C4-2B (cell line): Measurements from ENCODE around the gene SPATA46.
"Not testable (repeated sequence)": the region's sequence is repeated elsewhere in the genome, so short reads cannot be mapped to it uniquely, and the experiment has no call there.

ENCODE experiments used
- CTCF ChIP-seq: fragments of 450-650 bp; conservative IDR thresholded peaks from 2 replicates; pipeline ENCODE4 v1.5.1; 2017; ENCODE audit warnings: mild to moderate bottlenecking
- ZFX ChIP-seq: fragments of 450-650 bp; IDR thresholded peaks from 2 replicates; pipeline ENCODE4 v1.6.1; 2017

- TF ChIP-seq CTCF, ZFX: not testable (repeated sequence)
Measured at GRCh38 chr1:162419450-162419931, 42.8 kb upstream of the SPATA46 start.
